Smooth muscle cell (in vitro differentiated cells): Measurements from ENCODE around the gene MAP2K3. TPM values are rescaled to one million over a fixed set of nuclear protein-coding genes. Genes with fewer than 3 reads are reported as not detected.

ENCODE experiments used
- DNase-seq: peaks from one replicate; lab custom pipeline; 2025; ENCODE audit not compliant: unreplicated experiment; lab: John Stamatoyannopoulos, UW
- H2AFZ ChIP-seq: fragments of 200-600 bp; sonication (generic); 2 replicates; pipeline ENCODE4 v1.6.0; 2016; ENCODE audit warnings: antibody characterized with exemption, low read depth, mild to moderate bottlenecking
- H3F3A ChIP-seq: fragments of 200-600 bp; sonication (generic); 2 replicates; pipeline ENCODE4 v1.6.0; 2017; ENCODE audit warnings: antibody characterized with exemption, low read depth
- H3K27ac ChIP-seq: fragments of 200-600 bp; sonication (generic); 2 replicates; pipeline ENCODE4 v1.5.1; 2016; ENCODE audit warnings: low read depth, mild to moderate bottlenecking
- H3K27me3 ChIP-seq: fragments of 200-600 bp; sonication (generic); 2 replicates; pipeline ENCODE4 v1.6.1; 2016; ENCODE audit warnings: low read depth, mild to moderate bottlenecking
- H3K36me3 ChIP-seq: fragments of 200-600 bp; sonication (generic); 2 replicates; pipeline ENCODE4 v1.5.1; 2016; ENCODE audit warnings: low read depth
- H3K4me1 ChIP-seq: fragments of 200-600 bp; sonication (generic); 2 replicates; pipeline ENCODE4 v1.5.1; 2016; ENCODE audit warnings: low read depth
- H3K4me2 ChIP-seq: fragments of 200-600 bp; sonication (generic); 2 replicates; pipeline ENCODE4 v1.6.0; 2016; ENCODE audit warnings: mild to moderate bottlenecking
- H3K4me3 ChIP-seq: fragments of 200-600 bp; sonication (generic); 2 replicates; pipeline ENCODE4 v1.5.1; 2016; ENCODE audit warnings: mild to moderate bottlenecking
- H3K79me2 ChIP-seq: fragments of 200-600 bp; sonication (generic); 2 replicates; pipeline ENCODE4 v1.6.0; 2016; ENCODE audit warnings: low read depth, mild to moderate bottlenecking
- H3K9ac ChIP-seq: fragments of 200-600 bp; sonication (generic); 2 replicates; pipeline ENCODE4 v1.6.0; 2016; ENCODE audit warnings: low read depth
- H3K9me3 ChIP-seq: fragments of 200-600 bp; sonication (generic); replicated peaks from 2 replicates; pipeline ENCODE4 v1.5.1; 2016; ENCODE audit warnings: low read depth
- H4K20me1 ChIP-seq: fragments of 200-600 bp; sonication (generic); 2 replicates; pipeline ENCODE4 v1.6.0; 2016; ENCODE audit warnings: low read depth
- WGBS: methylation state at CpG from one replicate; pipeline ENCODE4 v1.1.7; 2016; ENCODE audit warnings: low lambda C conversion rate; 5-methylcytosine and 5-hydroxymethylcytosine counted together
- polyA plus RNA-seq: library from polyadenylated mRNA; unstranded; fragments of >200 nt; fragmentation: Nextera tagmentation; extraction: Ambion mirVana; gene quantifications from 2 replicates; pipeline ENCODE4 v1.2.1, GENCODE V29; 2016
- total RNA-seq: library from RNA; depleted of rRNA; stranded (reverse); fragments of >200 nt; gene quantifications from 2 replicates; pipeline ENCODE4 v1.2.3, GENCODE V29; 2014
- TF ChIP-seq, protein P1 (sequence below): fragments of 200-600 bp; sonication (generic); IDR thresholded peaks from 2 replicates; pipeline ENCODE4 v1.5.1; 2017; ENCODE audit warnings: borderline replicate concordance, mild to moderate bottlenecking, antibody characterized with exemption; ENCODE audit not compliant: insufficient read depth, poor library complexity, severe bottlenecking

MAP2K3 gene
- total and polyA plus RNA-seq, 2 experiments from 2014 or later = 14.2 to 53.8 TPM

DNA sequence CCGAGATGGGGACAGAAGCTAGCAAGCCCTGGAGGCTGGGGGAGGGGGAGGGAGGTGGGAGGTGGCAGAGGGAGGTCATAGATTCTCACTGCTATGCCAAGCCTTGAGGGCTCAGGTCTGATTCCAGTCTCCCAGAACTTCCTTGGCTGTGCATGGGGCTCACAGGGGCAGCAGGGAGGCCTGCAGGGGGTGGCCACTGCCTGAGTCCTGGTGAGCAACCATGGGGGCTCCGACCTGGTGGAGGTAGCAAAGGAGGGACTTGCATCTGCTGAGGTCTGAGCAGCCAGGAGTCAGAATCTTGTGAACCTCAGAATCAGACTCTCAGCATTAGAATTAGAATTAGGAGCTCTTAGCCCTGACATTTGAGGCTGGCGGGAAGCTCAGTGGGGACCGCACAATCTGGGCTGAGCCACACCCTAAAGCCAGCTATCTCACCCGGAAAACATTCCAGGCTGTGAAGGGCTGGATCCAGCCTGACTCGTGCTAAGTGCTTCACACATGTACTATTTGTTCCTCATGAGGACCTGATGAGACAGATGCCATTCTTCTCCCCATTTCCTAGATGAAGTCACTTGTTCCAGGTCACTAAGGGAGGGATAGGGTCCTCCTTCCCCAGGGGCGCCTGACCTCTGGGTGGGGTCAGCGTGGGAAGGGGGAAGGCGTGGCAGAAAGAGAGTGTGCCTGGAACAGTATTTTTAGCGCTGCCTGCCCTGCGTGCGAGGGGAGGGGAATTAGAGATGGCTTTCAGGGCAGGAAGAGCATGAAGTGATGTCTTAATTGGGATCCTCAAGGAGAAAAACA lies 74.4 kb downstream of the MAP2K3 start:
- H2AFZ ChIP-seq = no peak overlapping the region
- no peaks in the 10 kb centered on the region for H3F3A ChIP-seq
- H3K79me2 ChIP-seq = no peaks in the 10 kb centered on the region
- TF ChIP-seq, protein P1, sequence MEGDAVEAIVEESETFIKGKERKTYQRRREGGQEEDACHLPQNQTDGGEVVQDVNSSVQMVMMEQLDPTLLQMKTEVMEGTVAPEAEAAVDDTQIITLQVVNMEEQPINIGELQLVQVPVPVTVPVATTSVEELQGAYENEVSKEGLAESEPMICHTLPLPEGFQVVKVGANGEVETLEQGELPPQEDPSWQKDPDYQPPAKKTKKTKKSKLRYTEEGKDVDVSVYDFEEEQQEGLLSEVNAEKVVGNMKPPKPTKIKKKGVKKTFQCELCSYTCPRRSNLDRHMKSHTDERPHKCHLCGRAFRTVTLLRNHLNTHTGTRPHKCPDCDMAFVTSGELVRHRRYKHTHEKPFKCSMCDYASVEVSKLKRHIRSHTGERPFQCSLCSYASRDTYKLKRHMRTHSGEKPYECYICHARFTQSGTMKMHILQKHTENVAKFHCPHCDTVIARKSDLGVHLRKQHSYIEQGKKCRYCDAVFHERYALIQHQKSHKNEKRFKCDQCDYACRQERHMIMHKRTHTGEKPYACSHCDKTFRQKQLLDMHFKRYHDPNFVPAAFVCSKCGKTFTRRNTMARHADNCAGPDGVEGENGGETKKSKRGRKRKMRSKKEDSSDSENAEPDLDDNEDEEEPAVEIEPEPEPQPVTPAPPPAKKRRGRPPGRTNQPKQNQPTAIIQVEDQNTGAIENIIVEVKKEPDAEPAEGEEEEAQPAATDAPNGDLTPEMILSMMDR = no peak
- WGBS = 62% methylated on average over 12 of the region's 12 CpGs
- H3K36me3 ChIP-seq = no peaks in the 10 kb centered on the region
- DNase-seq = no peak
- no peak overlapping the region for H3K4me3 ChIP-seq
- no peaks in the 10 kb centered on the region for H3K9me3 ChIP-seq
- H3K4me1 ChIP-seq = peaks cover 7% of the 10 kb centered on the region
- H3K4me2 ChIP-seq = no peak overlapping the region
- H4K20me1 ChIP-seq = no peaks in the 10 kb centered on the region
- no peak overlapping the region for H3K27ac ChIP-seq
- no peak overlapping the region for H3K9ac ChIP-seq
- no peaks in the 10 kb centered on the region for H3K27me3 ChIP-seq

DNA sequence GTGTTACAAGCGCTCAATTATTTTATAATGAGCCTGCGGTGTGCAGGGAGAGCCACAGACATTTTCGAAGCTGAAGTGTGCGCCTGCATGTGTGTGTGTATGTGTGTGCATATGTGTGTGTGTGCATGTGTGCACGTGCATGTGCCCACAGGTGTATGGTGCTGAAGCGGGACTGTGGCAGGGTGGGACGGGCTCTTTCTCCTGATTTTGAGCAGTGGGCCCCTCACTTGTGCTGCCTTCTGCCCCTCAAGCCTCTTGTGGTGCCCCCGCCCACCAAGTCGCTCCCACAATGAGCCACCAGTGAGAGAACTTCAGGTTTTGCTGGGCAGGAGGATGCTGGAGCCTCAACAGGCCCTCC lies 75.0 kb downstream of the MAP2K3 start:
- H3K27me3 ChIP-seq = no peaks in the 10 kb centered on the region
- 96% methylated on average over 9 of the region's 9 CpGs for WGBS
- H4K20me1 ChIP-seq = no peaks in the 10 kb centered on the region
- no peak overlapping the region for H3K4me2 ChIP-seq
- H3K4me3 ChIP-seq = no peak overlapping the region
- no peak overlapping the region for H3K9ac ChIP-seq
- no peak for DNase-seq
- no peak overlapping the region for H3K27ac ChIP-seq
- H3F3A ChIP-seq = no peaks in the 10 kb centered on the region
- no peak overlapping the region for H2AFZ ChIP-seq
- TF ChIP-seq, protein P1 = no peak
- no peaks in the 10 kb centered on the region for H3K9me3 ChIP-seq
- H3K79me2 ChIP-seq = no peaks in the 10 kb centered on the region
- peaks cover 7% of the 10 kb centered on the region for H3K4me1 ChIP-seq
- H3K36me3 ChIP-seq = no peaks in the 10 kb centered on the region

DNA sequence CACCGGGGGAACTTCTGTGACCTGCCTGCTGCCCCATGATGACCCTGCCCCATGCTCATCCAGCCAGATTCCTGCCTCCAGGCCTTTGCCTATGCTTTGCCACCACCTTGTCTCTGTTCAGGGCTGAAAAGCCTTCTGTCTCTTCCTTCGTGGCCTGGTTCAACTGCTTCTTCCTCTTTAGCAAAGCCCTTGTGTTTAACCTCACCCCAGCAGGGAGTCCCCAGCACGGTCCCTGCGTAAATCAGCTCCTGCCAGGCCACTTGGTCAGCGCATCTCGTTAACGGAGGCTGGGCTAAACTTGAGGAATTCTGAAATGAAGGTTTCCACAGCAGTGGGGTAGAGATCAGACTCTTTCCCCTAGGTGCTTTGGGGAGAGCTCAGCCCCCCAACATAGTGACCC lies 75.5 kb downstream of the MAP2K3 start:
- H3F3A ChIP-seq = no peaks in the 10 kb centered on the region
- peaks cover 7% of the 10 kb centered on the region for H3K4me1 ChIP-seq

More for the DNA sequence above, 75.5 kb downstream of the MAP2K3 start:
- 48% methylated on average over 7 of the region's 7 CpGs for WGBS
- Histone ChIP-seq H3K27ac (no peak overlapping the region), H3K4me2 (no peak overlapping the region), H3K9ac (no peak overlapping the region), H3K27me3 (no peaks in the 10 kb centered on the region), H2AFZ (no peak overlapping the region), H3K36me3 (no peaks in the 10 kb centered on the region), H3K79me2 (no peaks in the 10 kb centered on the region), H4K20me1 (no peaks in the 10 kb centered on the region), H3K4me3 (no peak overlapping the region), H3K9me3 (no peaks in the 10 kb centered on the region)
- DNase-seq = no peak
- TF ChIP-seq, protein P1 = no peak
